Sigmoid colon (tissue), 7 donors: Measurements from ENCODE around the gene METTL8. TPM values are rescaled to one million over a fixed set of nuclear protein-coding genes. Genes with fewer than 3 reads are reported as not detected.

Source experiments
- DNase-seq: peaks from one replicate; pipeline ENCODE4 v3.0.0-alpha.2; 2019
- H3K27ac ChIP-seq, 4 donors: fragments of 200-600 bp; sonication (generic); one replicate each; pipeline ENCODE4 v1.5.1; 2016 to 2019; ENCODE audit warnings: mild to moderate bottlenecking in 1 of 4
- H3K27me3 ChIP-seq, 3 donors: fragments of 200-600 bp; sonication (generic); one replicate each; pipeline ENCODE4 v1.5.1; 2019; ENCODE audit warnings: mild to moderate bottlenecking in 1 of 3
- H3K36me3 ChIP-seq, 4 donors: fragments of 200-600 bp; sonication (generic); one replicate each; pipeline ENCODE4 v1.5.1; 2016 to 2019
- H3K4me1 ChIP-seq, 4 donors: fragments of 200-600 bp; sonication (generic); one replicate each; pipeline ENCODE4 v1.5.1; 2017 to 2019
- H3K4me3 ChIP-seq, 4 donors: fragments of 200-600 bp; sonication (generic); one replicate each; pipeline ENCODE4 v1.5.1; 2017 to 2019; ENCODE audit warnings: mild to moderate bottlenecking in 2 of 4, moderate library complexity in 1 of 4
- H3K9me3 ChIP-seq, 4 donors: fragments of 200-600 bp in 3 of 4; sonication (generic) in 3 of 4; one replicate each; pipeline versions ENCODE4 v1.5.1 to v1.6.1; 2013 to 2019
- EP300 ChIP-seq, 4 donors: sonication (generic); formaldehyde crosslinking; IDR thresholded peaks; one replicate each; pipeline ENCODE4 v1.6.1; 2017; ENCODE audit warnings: antibody characterized with exemption in 4 of 4
- POLR2A ChIP-seq, 2 donors: fragments of 450-650 bp; IDR thresholded peaks; one replicate each; pipeline ENCODE4 v1.6.1; 2016; ENCODE audit warnings: antibody characterized with exemption in 2 of 2, mild to moderate bottlenecking in 2 of 2, moderate library complexity in 2 of 2
- POLR2AphosphoS5 ChIP-seq, 4 donors: sonication (generic); formaldehyde crosslinking; IDR thresholded peaks; one replicate each; pipeline ENCODE4 v1.6.1; 2017; ENCODE audit warnings: antibody characterized with exemption in 4 of 4
- WGBS, 2 donors: extraction: QIAGEN DNeasy Blood & Tissue Kit; methylation state at CpG; one replicate each; pipeline ENCODE4 v1.1.7; 2013; 5-methylcytosine and 5-hydroxymethylcytosine counted together
- intact Hi-C: fragments of 100-400 bp; cut with DNase I; formaldehyde crosslinking; loops from one replicate; pipeline ENCODE4 v1.15.1; 2023
- polyA plus RNA-seq, 3 donors: library from polyadenylated mRNA; stranded (reverse); fragments of 200-250 nt; gene quantifications; one replicate each; pipeline ENCODE4 v1.2.3, GENCODE V29; 2013
- total RNA-seq, 4 donors: library from RNA; depleted of rRNA; stranded (reverse); fragments of >200 nt; gene quantifications; one replicate each; pipeline ENCODE4 v1.1.0, GENCODE V29; 2016
- TF ChIP-seq, protein P1 (sequence below), 4 experiments: fragments of 450-650 bp in 3 of 4; fragments of 200-600 bp in 1 of 4; IDR thresholded peaks; one replicate each; pipeline ENCODE4 v1.5.1; 2016 to 2019; ENCODE audit warnings: antibody characterized with exemption in 4 of 4, mild to moderate bottlenecking in 3 of 4, moderate library complexity in 2 of 4
- donor health status: healthy with polysubstance abuse.
- donor health status: Bipolar disorder and iron deficiency.
- donor health status: healthy.

The METTL8 gene
- total and polyA plus RNA-seq, 7 donors, result 3.0 to 42.7 (median 30.1) TPM

DNA sequence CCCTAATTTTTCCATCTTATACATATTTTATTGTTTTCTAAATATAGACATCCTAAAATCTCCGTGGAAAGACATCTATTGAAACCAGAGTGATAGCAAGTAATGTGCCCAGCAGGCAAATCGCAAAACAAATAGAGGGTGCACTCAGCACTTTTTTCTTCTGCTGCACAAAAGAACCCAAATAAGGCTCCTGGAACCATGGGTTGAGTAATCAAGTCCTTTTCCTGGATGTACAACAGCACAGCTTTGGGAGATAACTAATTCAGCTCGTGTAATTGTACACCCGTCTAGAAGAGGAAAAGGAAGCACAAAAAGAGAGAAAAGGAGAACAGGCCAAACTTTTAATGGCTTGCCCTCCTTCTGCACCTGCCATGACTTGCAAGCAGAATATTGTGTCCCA, 146.2 kb downstream of the METTL8 start:
- peaks cover 0 to 23% (median 9%) of the 10 kb centered on the region in 4 donors for H3K4me1 ChIP-seq
- no peak for TF ChIP-seq POLR2AphosphoS5 (IDR thresholded peaks at IDR 0.05)
- TF ChIP-seq POLR2A (IDR thresholded peaks at IDR 0.05), result no peak
- TF ChIP-seq, protein P1, sequence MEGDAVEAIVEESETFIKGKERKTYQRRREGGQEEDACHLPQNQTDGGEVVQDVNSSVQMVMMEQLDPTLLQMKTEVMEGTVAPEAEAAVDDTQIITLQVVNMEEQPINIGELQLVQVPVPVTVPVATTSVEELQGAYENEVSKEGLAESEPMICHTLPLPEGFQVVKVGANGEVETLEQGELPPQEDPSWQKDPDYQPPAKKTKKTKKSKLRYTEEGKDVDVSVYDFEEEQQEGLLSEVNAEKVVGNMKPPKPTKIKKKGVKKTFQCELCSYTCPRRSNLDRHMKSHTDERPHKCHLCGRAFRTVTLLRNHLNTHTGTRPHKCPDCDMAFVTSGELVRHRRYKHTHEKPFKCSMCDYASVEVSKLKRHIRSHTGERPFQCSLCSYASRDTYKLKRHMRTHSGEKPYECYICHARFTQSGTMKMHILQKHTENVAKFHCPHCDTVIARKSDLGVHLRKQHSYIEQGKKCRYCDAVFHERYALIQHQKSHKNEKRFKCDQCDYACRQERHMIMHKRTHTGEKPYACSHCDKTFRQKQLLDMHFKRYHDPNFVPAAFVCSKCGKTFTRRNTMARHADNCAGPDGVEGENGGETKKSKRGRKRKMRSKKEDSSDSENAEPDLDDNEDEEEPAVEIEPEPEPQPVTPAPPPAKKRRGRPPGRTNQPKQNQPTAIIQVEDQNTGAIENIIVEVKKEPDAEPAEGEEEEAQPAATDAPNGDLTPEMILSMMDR (IDR thresholded peaks at IDR 0.05), result no peak
- no peak for TF ChIP-seq EP300 (IDR thresholded peaks at IDR 0.05)
- intact Hi-C loops, result no loop called here
- no peaks in the 10 kb centered on the region for H3K9me3 ChIP-seq
- H3K36me3 ChIP-seq, result no peaks in the 10 kb centered on the region
- WGBS, 2 donors, result 59 to 69% methylated on average over 4 of the region's 4 CpGs
- DNase-seq, result no peak
- H3K27me3 ChIP-seq, result no peaks in the 10 kb centered on the region
- H3K27ac ChIP-seq, result no peak overlapping the region
- H3K4me3 ChIP-seq, result no peak overlapping the region

DNA sequence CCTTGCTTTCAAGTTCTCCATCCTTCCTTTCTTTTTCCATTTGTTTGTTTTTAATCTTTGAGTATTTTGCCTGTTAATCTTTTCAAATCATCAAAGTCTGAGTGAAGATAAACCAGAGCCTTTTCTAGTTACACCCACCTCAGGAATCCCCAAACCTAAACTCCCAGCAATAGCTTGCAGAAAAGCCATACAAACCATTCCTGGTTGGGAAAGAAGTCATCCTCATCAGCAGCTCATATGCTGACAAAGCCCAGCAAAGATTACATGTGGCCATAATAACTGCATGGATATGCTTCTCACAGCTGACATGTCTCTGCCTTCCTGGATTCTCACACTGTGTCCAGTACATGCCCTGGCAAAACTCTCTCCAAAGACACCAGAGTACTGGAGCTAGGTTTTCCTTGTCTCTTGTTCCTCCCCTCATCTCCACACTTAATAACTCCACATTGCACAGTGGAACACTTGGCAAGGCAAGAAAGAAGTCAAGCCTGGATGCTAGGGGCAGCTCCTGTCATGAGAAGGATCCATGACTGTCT, 146.7 kb downstream of the METTL8 start:
- Histone ChIP-seq H3K4me3 (no peak overlapping the region), H3K27me3 (no peaks in the 10 kb centered on the region), H3K4me1 (peaks cover 0 to 23% (median 9%) of the 10 kb centered on the region in 4 donors), H3K27ac (no peak overlapping the region), H3K9me3 (no peaks in the 10 kb centered on the region), H3K36me3 (no peaks in the 10 kb centered on the region)
- TF ChIP-seq POLR2A (IDR thresholded peaks at IDR 0.05) (no peak), EP300 (IDR thresholded peaks at IDR 0.05) (no peak), POLR2AphosphoS5 (IDR thresholded peaks at IDR 0.05) (no peak)
- TF ChIP-seq, protein P1 (IDR thresholded peaks at IDR 0.05), result no peak
- no peak for DNase-seq
- intact Hi-C loops, result no loop called here

DNA sequence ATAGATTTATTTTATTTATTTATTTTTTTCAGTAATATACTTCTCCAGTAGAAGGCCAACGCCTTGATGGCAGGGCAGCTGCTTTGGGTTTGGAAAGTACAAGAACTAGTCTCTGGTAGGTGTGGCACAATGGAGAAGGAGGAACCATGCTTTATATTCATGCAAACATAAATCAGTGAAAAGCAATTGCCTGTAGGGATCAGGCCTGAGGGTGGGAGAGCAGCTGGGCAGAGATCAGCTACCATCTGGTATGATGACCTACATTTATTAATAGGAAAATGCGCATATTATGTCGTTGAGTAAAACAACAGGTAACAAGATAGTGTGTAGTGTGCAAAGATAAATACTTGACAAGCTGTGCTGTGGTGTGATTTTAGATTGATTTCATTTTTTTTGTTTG, 152.7 kb downstream of the METTL8 start:
- no peaks in the 10 kb centered on the region for H3K9me3 ChIP-seq
- no peaks in the 10 kb centered on the region for H3K36me3 ChIP-seq
- no peak for DNase-seq
- H3K4me3 ChIP-seq, result no peak overlapping the region
- TF ChIP-seq, protein P1 (IDR thresholded peaks at IDR 0.05), result no peak
- TF ChIP-seq POLR2AphosphoS5 (IDR thresholded peaks at IDR 0.05) (no peak), POLR2A (IDR thresholded peaks at IDR 0.05) (no peak), EP300 (IDR thresholded peaks at IDR 0.05) (no peak)
- H3K4me1 ChIP-seq, result peaks cover 0 to 7% (median 0%) of the 10 kb centered on the region in 4 donors
- intact Hi-C loops, result no loop called here
- 94 to 95% methylated on average over 3 of the region's 3 CpGs for WGBS, 2 donors
- H3K27ac ChIP-seq, result no peak overlapping the region
- no peaks in the 10 kb centered on the region for H3K27me3 ChIP-seq

DNA sequence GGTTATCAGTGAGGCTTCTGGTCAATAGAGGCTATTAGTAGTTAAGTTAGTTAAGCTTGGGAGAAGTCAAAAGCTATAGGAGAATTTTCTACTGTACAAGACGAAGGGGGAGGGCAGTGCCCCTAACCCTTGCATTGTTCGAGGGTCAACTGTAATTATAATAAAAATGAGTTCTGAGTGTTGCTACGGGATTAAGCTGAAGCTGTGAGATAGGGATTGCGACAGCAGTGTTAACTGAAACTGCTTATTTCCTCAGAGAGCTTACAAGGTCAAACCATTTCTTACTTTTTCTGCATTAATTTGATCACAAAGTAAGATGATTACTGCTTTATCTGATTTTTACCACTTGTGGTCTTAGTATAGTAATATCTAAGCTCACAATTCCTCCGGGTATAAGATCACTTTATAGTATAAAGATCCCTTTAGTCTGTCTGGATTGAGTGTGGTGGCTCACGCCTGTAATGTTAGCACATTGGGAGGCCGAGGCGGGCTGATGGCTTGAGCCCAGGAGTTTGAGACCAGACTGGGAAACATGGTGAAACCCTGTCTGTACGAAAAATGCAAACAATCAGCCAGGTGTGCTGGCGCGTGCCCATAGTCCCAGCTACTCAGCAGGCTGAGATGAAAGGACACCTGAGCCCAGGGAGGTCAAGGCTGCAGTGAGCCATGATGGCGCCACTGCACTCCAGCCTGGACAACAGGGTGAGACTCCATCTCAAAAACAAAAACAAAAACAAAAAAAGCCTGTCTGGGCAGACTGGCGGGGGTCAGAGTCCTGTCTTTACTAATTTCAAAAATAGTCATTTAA, 153.6 kb downstream of the METTL8 start:
- no peak for TF ChIP-seq POLR2A (IDR thresholded peaks at IDR 0.05)
- TF ChIP-seq EP300 (IDR thresholded peaks at IDR 0.05), result no peak
- no peak for TF ChIP-seq POLR2AphosphoS5 (IDR thresholded peaks at IDR 0.05)
- TF ChIP-seq, protein P1 (IDR thresholded peaks at IDR 0.05), result no peak

More for the DNA sequence above, 153.6 kb downstream of the METTL8 start:
- intact Hi-C loops, result no loop called here
- WGBS, 2 donors, result 87 to 89% methylated on average over 13 of the region's 13 CpGs
- Histone ChIP-seq H3K27me3 (no peaks in the 10 kb centered on the region), H3K27ac (no peak overlapping the region), H3K9me3 (no peaks in the 10 kb centered on the region), H3K4me1 (peaks cover 0 to 7% (median 0%) of the 10 kb centered on the region in 4 donors), H3K36me3 (no peaks in the 10 kb centered on the region), H3K4me3 (no peak overlapping the region)
- no peak for DNase-seq
